ENCODE results near the gene TNKS2.

DNA sequence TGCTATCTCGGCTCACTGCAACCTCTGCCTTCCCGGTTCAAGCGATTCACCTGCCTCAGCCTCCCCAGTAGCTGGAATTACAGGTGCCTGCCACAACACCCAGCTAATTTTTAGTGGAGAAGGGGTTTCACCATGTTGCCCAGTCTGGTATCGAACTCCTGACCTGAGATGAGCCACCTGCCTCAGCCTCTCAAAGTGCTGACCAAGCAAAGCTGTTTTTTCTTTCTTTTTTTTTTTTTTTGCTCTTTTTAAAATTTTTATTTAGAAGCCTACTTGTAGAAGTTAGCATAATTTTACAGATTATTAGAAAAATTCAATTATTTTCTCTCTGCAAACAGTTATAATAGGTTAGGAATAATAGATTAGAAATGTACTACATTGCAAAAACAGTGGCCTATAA is 112.2 kb downstream of the TNKS2 start:
- TF ChIP-seq POLR2A (IDR thresholded peaks at IDR 0.05) (no peak), POLR2AphosphoS5 (IDR thresholded peaks at IDR 0.05) (no peak)
- TF ChIP-seq, protein P1, sequence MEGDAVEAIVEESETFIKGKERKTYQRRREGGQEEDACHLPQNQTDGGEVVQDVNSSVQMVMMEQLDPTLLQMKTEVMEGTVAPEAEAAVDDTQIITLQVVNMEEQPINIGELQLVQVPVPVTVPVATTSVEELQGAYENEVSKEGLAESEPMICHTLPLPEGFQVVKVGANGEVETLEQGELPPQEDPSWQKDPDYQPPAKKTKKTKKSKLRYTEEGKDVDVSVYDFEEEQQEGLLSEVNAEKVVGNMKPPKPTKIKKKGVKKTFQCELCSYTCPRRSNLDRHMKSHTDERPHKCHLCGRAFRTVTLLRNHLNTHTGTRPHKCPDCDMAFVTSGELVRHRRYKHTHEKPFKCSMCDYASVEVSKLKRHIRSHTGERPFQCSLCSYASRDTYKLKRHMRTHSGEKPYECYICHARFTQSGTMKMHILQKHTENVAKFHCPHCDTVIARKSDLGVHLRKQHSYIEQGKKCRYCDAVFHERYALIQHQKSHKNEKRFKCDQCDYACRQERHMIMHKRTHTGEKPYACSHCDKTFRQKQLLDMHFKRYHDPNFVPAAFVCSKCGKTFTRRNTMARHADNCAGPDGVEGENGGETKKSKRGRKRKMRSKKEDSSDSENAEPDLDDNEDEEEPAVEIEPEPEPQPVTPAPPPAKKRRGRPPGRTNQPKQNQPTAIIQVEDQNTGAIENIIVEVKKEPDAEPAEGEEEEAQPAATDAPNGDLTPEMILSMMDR (IDR thresholded peaks at IDR 0.05) = no peak

All from prostate gland (tissue), 2 donors.